GM19372 (cell line): ENCODE data around the gene HGFAC.
"Not testable (repeated sequence)": the region's sequence is repeated elsewhere in the genome, so short reads cannot be mapped to it uniquely, and the experiment has no call there.

ENCODE experiments used
- ATAC-seq: cut with Tn5 transposase; IDR thresholded peaks from one replicate; pipeline ENCODE4 v1.9.1; 2021; ENCODE audit warnings: mild to moderate bottlenecking, low read depth, moderate library complexity; ENCODE audit not compliant: unreplicated experiment

HGFAC gene

GRCh38 chr4:3439391-3439790 is 2.4 kb upstream of the HGFAC start:
- no peak for ATAC-seq

DNA sequence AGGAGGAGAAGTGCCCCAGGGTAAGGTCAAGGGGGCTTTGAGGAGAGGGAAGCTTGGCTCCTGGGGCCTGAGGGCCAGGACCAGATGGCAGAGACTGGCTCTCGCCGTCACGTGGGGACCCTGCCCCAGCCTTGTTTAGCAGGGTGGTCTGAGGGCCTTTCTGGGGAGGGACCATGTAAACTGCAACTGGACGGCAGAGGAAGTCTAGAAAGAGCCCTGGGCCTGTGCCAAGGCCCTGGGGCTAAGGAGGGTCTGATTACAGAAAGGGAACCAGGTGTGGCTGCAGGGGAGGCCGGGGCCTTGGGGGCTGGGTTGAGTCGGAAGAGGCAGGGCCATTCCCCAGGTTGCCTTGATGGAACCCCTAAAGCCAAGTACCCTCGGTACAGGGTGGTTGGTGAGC is 1.8 kb upstream of the HGFAC start:
- no peak for ATAC-seq

GRCh38 chr4:3440979-3441500 is 728 bp upstream of the HGFAC start:
- no peak for ATAC-seq

DNA sequence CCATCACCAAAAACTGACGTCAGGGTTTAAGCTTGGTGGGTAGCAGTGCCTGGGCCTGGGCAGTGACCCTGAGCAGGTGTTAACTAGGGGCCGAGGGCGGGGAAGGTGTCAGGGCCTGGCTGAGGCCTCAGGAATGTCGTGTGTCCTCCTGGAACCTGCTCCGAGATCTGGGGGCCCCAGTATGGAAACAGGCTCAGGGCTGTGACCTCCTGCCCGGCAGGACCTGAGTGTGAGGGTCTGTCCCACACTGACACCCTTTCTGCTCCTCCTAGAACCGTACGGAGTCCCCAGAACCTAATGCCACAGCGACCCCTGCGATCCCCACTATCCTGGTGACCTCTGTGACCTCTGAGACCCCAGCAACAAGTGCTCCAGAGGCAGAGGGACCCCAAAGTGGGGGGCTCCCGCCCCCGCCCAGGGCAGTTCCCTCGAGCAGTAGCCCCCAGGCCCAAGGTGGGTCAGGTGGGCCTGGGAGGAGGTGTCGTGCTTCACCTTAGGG is 741 bp downstream of the HGFAC start:
- ATAC-seq, result no peak

DNA sequence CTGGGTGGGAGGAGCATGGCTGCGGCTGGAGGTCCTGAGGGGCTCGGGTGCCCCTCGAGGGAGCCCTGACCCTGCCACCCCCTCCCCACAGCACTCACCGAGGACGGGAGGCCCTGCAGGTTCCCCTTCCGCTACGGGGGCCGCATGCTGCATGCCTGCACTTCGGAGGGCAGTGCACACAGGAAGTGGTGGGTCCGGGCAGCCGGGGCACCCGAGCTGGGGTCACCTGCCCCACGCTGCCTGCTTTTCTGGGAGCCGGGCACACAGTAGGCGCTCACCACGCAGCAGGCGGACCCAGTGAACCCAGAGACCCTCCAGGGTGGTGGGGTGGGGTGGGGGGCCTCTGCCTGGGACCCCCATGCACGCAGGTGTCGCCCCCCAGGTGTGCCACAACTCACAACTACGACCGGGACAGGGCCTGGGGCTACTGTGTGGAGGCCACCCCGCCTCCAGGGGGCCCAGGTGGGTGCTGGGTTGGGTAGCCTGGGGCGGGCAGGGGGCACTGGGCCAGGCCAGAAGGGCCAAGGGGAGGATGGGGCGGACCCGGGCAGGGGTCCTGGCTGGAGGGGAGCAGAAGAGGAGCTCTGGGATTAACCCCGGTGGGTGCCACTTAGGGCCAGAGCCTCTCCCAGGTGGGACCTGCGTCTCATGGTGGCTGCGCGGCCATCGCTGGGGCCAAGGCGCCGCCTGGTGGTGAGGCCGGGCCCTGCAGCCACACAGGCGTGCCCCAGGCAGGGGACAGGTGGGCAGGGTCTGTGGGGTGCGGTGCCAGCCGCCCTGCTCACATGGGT is 1.4 kb downstream of the HGFAC start:
- peak; percentile 52 for ATAC-seq

- no peak for ATAC-seq
Measured at GRCh38 chr4:3443750-3444309, 2.1 kb downstream of the HGFAC start.

DNA sequence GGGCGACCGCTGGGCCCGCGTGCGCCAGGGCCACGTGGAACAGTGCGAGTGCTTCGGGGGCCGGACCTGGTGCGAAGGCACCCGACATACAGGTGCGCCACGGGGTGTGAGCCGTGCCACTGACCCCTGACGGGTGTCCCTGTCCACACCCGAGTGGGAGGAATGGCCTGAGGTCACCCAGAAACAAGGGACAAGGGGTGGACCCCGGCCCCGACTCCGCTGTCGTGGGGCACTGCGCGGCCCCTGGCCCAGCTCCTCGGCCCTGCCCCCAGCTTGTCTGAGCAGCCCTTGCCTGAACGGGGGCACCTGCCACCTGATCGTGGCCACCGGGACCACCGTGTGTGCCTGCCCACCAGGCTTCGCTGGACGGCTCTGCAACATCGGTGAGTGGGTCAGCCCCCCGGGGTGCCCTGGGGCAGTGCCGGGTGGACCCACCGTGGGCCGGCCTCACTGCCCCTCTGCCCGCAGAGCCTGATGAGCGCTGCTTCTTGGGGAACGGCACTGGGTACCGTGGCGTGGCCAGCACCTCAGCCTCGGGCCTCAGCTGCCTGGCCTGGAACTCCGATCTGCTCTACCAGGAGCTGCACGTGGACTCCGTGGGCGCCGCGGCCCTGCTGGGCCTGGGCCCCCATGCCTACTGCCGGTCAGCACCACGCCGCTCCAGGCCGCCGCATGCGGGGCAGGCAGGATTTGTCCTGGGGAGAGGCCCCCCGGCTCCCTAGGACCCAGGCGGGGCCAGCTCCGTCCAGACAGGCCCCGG is 2.8 kb downstream of the HGFAC start:
- no peak for ATAC-seq

GRCh38 chr4:3445111-3445820 is 3.5 kb downstream of the HGFAC start:
- no peak for ATAC-seq

DNA sequence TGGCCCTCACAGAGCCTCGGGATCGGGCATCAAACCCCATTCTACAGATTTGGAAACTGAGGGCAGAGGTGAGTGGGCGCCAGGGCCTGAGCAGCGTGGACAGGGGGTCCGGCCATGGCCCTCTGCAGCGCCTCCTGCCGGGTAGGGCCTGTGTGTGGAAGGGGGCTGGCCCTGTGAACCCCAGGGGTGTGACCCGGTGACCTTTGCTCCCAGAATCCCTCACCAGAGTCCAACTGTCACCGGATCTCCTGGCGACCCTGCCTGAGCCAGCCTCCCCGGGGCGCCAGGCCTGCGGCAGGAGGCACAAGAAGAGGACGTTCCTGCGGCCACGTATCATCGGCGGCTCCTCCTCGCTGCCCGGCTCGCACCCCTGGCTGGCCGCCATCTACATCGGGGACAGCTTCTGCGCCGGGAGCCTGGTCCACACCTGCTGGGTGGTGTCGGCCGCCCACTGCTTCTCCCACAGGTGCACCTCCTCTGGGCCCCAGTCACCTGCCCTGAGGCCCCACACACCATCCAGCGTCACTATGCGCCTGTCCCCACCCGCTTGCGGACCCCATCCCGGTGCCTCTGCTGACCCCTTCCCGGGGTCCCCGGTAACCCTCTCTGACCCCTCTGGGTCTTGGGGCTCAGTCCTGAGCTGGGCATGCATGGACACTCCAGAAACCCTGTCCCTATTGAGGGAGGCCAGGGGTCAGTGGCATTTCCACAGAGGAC is 4.2 kb downstream of the HGFAC start:
- ATAC-seq, result no peak

DNA sequence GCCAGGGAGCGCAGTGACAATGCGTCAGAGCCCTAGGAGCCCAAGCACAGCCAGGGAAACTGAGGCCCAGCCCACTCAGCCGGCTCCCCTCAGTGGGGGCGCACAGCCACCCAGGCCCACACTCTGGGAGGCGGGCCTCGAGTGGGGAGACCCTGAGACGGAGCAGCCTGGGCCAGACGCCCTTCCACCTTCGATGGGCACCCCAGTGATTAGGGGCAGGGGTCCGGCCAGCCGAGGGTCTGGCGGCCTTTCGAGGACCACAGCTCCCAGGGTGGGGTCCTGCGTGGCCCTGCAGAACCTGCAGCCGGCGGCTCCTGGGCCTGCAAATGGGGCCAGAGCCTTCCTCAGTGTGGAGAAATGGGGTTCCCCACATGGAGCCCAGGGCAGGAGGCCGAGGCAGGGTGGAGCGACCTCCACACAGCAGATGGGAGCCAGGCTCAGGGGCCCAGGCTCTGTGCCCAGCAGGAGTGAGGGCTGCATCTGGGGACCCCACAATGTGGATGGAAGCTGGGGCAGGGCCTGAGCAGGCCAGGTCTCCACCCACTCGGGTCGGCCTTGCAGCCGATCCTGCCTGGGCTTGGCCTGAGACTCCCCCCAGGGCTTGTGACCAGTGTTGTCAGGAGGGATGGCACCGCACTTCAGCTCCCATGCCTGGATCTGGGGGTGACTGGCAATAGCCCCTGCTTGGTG is 5.0 kb downstream of the HGFAC start:
- ATAC-seq, result no peak

- ATAC-seq, result no peak
Measured at GRCh38 chr4:3447431-3448395, 5.9 kb downstream of the HGFAC start.

DNA sequence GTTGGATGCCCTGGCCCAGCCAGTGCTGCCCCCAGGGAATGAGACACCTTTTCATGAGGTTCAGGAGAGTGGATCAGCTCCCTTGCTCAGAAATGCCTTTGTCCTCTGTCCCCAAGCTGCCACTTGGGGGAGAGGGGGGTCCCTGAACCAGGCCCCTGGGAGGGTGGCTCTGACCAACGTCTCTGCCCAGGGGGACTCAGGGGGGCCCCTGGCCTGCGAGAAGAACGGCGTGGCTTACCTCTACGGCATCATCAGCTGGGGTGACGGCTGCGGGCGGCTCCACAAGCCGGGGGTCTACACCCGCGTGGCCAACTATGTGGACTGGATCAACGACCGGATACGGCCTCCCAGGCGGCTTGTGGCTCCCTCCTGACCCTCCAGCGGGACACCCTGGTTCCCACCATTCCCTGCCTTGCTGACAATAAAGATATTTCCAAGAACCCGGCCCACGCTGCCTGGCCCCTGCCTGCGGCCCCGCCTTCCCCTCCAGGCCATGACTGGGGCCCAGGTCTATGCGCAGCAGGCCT is 7.3 kb downstream of the HGFAC start:
- ATAC-seq, result no peak

DNA sequence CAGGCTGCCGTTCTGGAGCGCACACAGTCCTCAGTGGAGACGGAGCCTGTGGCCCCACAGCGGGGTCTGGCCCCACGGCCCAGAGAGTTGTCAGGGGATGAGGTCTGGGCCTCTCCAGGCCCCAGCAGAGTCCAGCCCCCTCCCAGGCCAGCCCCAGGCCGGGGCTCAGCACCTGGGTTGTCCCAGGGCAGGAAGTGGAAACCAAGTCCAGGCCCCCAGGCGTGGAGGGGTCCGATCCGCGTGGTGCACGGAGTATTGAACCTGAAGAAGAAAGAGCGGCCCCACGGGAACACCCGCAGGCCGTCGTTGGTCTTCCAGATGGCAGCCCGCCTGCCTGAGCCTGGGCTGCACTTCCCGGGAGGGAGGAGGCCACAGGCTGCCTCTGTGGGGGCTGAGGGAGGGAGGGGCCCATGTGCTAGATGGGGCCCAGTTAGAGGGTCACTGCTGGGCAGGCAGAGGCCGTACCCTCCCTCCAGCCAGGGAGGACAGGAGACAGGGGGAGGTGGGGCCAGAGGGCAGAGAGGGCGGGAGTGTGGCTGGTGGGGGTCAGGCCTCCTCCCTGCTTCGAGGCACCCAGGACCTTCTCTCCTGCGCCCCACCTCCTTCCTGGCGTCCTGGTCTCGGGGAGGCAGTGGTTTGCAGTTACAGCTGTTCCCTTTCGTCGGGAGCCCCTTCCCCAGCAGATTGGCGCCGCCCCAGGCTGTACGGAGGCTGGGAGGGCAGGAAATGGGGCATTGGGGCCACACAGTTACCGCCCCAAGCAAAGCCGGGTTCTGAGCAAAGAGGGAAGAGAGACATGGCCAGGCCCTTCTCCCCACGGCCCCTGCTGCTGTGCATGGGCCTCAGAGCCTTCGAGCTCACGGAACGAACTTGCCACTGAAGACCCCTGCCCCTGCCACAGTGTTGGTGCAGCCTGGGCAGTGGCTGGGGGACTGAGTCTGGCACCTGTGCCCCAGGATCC is 8.1 kb downstream of the HGFAC start:
- ATAC-seq, result no peak

GRCh38 chr4:3450643-3451042 is 8.9 kb downstream of the HGFAC start:
- no peak for ATAC-seq

DNA sequence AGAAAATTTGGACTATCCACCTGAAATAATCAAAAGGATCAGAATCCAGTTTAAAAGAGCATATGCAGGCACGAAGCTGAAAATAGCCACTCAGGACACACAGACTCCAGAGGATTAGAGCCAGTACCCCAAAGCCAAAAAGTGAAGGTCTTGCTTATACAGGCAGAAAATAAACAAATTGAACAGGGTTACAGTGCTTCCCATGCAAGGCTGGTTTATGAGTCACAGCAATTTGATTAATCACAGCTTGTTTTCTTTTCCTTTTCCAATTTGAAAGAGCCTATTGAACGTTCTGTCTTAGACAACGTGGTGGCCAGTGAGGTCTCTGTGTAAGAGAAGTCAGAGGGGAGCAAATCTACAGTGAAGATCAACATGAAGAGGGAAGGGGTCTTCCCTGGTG is 10.2 kb downstream of the HGFAC start:
- no peak for ATAC-seq

DNA sequence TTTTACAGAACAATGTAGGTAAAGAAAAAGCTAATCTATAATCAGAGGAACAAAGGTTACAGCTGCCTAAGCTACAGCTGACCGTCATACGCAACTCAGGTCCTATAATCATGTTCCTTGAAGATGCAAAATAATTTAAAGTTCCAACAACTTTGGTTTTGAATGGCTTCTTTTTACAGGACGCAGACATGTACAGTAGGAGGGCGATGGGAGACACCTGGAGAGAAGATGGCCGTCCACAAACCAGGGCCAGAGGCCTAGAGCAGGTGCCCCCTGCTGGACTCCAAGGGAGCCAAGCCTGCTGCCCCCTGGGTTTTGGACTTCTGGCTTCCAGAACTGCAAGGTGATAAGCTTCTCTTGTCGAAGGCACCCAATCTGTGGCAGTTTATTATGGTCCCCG is 10.6 kb downstream of the HGFAC start:
- ATAC-seq, result no peak

GRCh38 chr4:3455596-3455995 is 13.8 kb downstream of the HGFAC start:
- not testable (repeated sequence) for ATAC-seq
